Heart left ventricle (tissue), 13 donors: Measurements from ENCODE around the gene EMX1.

Experiments
- POLR2A ChIP-seq, 2 donors: fragments of 450-650 bp; IDR thresholded peaks; one replicate each; pipeline ENCODE4 v1.6.1; 2017; ENCODE audit warnings: antibody characterized with exemption in 2 of 2, mild to moderate bottlenecking in 2 of 2, moderate library complexity in 2 of 2
- TF ChIP-seq, protein P1 (sequence below), 12 donors: fragments of 200-600 bp; sonication (generic) in 4 of 12; IDR thresholded peaks; one replicate each; pipeline versions ENCODE4 v1.5.0 to v1.8.0; 2018 to 2022; ENCODE audit warnings: antibody characterized with exemption in 12 of 12, mild to moderate bottlenecking in 5 of 12
- donor health status: ischemic (EF 13 %, LVEDD 7.1; RV severe dilation, severe dysfunction).
- donor health status: DM: no; HTN: yes; CAD: no.
- donor health status: DM: no; HTN: no; CAD: no.
- donor health status: ischemic (EF 25% LVEDD 6.9; RV normal size, moderate dysfunction).
- donor health status: ischemic (EF 25% LVEDD 5.7; RV mildly dilated, moderate dysfunction).
- donor health status: ischemic (EF 35%, LVEDD 5.7; RV mildly dilated, moderate dysfunction).
- donor health status: nonischemic (EF 11% LVEDD 7.7; RV severe dilation, severe dysfunction).
- donor health status: DM: yes; HTN: yes; CAD: no.
- donor health status: PGD.
- donor health status: ischemic (EF 29% LVEDD 5.4; RV normal size, mild dysfunction).
- donor health status: nonischemic (EF 23%, LVEDD 6.1; RV moderate dilation, normal function).

DNA sequence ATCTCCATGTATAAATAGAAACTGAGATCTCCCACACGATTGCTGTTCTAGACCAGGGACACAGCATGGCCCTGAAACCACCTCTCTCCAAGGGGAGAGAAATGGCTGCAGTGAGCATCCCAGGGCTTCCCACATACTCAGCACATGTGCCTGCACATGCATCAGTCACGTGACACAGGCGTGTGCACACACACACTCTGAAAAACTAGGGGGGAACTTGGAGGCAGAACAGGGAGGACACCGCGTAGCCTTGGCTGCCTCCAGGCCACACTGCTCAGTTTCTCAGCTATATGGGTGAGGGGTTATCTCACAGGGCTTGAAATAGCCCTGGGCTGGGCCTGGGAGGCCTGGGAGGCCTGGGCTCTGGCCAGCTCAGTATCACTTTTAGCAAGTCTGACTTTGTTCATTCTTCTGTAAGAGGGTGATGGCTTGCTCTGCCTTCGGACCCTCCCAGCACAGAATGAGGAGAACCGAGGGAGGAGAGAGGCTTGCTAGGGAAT lies 66.9 kb downstream of the EMX1 start:
- TF ChIP-seq, protein P1, sequence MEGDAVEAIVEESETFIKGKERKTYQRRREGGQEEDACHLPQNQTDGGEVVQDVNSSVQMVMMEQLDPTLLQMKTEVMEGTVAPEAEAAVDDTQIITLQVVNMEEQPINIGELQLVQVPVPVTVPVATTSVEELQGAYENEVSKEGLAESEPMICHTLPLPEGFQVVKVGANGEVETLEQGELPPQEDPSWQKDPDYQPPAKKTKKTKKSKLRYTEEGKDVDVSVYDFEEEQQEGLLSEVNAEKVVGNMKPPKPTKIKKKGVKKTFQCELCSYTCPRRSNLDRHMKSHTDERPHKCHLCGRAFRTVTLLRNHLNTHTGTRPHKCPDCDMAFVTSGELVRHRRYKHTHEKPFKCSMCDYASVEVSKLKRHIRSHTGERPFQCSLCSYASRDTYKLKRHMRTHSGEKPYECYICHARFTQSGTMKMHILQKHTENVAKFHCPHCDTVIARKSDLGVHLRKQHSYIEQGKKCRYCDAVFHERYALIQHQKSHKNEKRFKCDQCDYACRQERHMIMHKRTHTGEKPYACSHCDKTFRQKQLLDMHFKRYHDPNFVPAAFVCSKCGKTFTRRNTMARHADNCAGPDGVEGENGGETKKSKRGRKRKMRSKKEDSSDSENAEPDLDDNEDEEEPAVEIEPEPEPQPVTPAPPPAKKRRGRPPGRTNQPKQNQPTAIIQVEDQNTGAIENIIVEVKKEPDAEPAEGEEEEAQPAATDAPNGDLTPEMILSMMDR (IDR thresholded peaks at IDR 0.05), result no peak
- TF ChIP-seq POLR2A (IDR thresholded peaks at IDR 0.05), result no peak
